ENCODE results near the gene CDK4.

- TF ChIP-seq POLR2A (IDR thresholded peaks at IDR 0.05; ENCODE audit: low read length) (no peak), GATA1 (IDR thresholded peaks at IDR 0.05; ENCODE audit: low read depth, low read length) (no peak)
These were observed 16.8 kb downstream of the CDK4 start for GRCh38 chr12:57735198-57735855.
